ENCODE measurements around the gene MIEF1.
A peak's percentile ranks its signal among the peaks of the same experiment; 100 is the strongest.

The MIEF1 gene

DNA sequence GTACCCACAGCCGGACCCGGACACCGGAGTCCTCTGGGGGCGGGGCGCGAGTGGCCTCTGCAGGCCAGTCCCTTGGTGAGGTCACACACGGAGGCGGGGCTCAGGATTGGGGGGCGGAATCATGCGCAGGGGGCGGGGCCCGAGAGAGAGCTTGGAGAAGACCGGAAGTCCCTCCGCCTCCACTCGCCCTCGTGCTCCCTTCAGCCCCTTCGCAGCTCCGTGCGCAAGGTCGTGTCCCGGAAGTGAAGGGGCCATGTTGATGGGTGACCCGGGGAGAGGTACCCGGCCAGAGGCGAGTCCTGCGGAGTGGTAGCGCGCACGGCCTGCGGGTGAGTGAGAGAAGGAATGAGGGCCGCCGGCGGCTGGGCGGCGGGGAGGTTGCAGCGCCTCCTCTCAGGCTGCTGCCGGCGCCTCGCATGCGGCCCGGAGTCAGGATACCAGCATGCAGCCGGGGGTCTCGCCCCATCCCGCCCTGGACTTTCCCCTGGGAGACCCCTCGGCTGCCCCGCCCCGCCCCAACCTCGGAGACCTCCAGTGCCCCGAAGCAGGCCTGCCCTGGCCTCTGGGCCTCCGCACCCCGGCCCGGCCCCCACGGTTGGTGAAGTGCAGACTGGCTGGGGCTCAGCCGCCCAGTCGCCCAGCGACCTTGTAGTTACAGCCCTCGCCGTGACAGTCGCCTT lies at the start of gene MIEF1:
Gene MIEF1 (plus strand): TSS at position 182 of the 680 bp plus-strand sequence. CDS start 9,005 bp downstream, outside the sequence.
- DNase-seq: peak; percentile 94 to 95

- no peak for DNase-seq
Measured at GRCh38 chr22:39452740-39453040, 49.4 kb upstream of the MIEF1 start.

DNA sequence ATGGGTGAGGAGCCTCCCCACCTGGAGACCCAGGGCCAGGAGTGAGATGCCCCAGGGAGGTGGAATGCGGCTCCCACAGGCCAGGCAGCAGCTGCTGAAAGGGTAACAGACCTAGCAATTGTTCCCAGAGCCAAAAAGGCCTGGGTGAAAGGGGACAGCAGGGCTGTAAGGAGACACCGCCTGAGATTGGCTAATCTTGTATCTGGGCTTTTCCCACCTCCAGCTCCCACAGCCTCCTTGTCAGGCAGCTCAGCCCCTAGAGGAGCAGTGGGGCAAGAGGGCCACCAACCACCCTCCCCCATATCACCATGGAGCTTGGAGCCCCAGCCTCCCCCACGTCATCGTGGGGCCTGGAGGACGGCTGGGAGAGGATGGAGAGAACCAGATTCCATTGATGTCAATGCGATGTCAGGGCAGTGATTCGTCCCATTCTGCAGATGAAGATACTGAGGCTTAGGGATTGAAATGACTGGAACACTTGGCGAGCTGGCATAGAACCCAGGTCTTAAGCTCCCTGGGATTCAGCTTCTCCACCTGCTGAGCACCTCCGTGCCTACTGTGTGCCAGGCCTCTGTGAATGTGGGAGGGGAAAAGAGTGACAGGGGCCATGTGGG lies 48.2 kb upstream of the MIEF1 start:
- no peak for DNase-seq

GRCh38 chr22:39454385-39454871 lies 47.7 kb upstream of the MIEF1 start:
- no peak for DNase-seq

DNA sequence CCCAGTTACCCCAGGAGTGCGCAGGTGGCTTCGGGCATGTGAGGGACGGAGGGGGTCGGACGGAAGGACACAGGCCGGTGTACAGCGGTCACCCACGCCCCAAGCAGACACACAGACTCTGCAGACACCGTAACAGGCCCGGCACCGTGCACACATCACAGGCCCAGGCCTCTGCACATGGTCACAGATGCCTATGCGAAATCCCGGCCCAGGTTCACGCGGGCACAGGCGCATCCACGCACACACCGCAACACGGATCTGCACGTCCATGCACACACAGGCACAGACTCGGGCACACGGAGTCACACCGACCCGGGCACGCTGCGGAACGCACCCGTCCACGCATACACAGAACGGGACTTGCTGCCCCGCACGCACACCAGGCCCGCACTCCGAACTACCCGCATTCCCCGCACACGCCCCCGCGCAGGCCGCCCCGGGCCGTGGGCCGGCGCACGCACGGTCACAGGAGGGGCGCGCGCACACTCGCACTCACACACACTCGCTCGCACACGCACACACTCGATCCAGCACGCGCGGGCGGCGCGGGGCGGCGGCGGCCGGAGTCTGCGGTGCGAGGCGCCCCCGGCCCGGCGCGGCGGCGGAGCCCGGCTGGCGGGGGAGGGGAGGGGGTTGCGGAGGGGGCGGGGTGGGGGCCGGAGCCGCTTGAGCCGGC lies 45.4 kb upstream of the MIEF1 start, which contains the start of gene MGAT3:
Gene MGAT3 (plus strand): TSS at position 491 of the 676 bp plus-strand sequence. CDS start 30,336 bp downstream, outside the sequence.
- DNase-seq: peak in 1 of 2 experiments; percentile 21

DNA sequence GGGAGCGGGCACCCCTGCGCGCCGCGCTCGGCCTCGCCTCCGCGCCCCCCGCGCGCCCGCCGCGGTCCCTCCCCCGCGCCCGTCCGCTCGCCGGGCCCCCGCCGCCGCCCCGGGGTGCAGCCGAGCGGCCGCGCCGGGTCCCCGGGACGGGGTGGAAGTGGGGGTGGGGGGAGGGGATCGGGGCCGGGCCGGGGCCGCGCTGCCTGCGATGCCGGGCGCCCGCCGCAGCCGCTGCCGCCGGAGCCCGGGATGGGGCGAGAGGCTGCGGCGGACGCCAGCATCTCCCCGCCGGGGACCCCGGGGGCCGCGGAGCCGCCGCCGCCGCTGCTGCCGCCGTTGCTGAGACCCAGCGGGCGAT lies 44.9 kb upstream of the MIEF1 start:
- no peak for DNase-seq

DNA sequence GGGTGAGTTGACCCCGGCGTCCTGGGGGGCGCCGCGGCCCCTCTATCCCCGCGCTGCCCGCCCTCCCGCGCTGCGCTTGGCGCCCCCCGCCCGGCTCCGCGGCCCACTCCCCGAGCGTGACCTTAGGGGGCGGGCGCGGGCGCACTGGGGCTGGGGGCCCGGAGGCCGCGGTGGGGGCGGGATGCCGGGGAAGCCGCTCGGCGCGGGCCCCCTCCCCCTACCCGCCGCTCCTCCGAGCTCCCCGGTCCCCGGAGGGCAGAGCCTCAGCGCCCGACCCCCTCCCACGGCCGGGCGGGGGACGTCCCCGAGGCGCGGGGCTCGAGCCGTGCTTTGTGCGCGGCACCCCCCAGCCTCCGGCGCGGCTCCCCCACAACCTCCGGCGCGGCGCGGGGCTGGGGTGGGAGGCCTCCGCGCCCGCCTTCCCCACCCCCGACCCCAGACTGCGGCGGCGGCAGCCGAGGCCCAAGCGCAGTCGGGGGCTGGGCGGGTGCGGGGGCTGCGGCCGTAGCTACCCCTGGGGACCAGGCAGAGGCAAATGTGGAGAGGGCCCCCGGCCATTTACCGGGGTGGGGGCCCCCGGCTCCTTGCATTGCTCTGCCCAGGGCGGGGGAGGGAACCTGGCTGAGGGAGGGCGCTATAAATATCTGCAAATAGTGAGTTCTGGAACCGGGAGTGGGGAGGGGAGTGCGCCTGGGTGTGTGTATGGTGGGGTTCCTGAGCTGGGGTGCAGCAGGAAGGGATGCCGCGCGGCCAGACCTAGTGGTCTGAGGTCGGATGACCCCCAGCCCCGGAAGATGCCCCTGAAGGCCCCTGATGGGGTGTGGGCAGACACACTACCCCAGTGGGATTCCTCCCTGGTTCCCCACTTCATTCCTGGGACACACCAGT lies 44.3 kb upstream of the MIEF1 start:
- DNase-seq: no peak

- DNase-seq: no peak
Measured at GRCh38 chr22:39458444-39459083, 43.5 kb upstream of the MIEF1 start.

GRCh38 chr22:39459681-39460080 lies 42.4 kb upstream of the MIEF1 start:
- no peak for DNase-seq

- DNase-seq: no peak
Measured at GRCh38 chr22:39462443-39463221, 39.5 kb upstream of the MIEF1 start.

- DNase-seq: no peak
Measured at GRCh38 chr22:39463277-39463676, 38.8 kb upstream of the MIEF1 start.

GRCh38 chr22:39463931-39464390 lies 38.1 kb upstream of the MIEF1 start:
- no peak for DNase-seq

DNA sequence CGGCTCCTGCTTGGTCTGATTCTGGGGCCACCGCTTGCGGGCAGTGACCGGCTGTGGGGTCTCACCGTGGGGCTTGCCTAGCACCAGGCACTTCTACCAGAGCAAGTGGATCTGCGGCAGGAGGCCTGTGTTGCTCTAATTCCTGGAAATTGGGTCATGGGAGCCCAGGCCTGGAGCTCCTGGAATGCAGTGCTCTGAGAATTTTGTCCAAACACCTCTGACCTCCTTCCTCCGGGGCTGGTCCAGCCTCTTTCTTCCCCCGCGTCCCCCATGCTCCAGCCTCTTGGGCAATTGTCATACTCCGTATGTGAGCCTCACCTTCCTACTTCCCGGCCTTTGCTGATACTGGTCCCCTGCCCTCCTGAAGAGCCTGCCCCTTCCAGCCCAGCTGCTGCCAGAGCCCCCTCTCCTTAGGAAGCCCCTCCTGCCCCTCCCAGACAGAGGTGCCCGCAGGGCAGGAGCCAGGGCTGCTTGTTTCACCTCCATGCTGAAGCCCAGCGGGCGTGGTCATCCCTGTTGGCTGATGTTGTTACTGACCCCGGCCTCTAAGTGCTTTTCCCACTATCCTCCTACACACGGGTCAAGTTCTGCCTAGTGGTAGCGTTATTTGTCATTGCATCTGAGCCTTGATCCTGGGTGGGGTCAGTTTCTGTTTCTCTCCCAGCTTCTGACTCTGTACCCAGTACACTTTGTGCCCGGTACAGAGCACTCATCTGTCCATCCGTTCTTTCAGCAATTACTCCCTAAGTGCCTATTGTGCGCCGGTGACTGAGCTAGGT lies 35.7 kb upstream of the MIEF1 start:
- DNase-seq: no peak

DNA sequence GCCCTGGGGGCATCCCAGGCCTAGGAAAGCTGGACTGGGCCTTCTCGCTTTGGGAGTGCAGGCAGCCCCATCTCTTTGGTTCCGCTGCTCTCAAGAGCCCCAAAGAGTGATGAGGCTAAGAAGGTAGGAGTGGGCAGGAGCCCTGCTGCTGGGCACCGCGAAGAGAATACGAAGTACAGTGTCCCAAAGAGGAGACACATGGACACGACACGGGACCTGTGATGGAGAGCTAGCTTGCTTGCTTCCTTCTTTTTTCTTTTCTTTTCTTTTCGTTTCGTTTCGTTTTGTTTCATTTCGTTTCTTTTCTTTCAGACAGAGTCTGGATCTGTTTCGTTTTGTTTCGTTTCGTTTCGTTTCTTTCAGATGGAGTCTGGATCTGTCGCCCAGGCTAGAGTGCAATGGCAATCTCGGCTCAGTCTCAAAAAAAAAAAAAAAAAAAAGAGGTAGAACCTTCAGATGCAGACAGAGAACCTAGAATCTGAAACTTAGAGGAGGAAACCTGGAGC lies 34.6 kb upstream of the MIEF1 start:
- no peak for DNase-seq

DNA sequence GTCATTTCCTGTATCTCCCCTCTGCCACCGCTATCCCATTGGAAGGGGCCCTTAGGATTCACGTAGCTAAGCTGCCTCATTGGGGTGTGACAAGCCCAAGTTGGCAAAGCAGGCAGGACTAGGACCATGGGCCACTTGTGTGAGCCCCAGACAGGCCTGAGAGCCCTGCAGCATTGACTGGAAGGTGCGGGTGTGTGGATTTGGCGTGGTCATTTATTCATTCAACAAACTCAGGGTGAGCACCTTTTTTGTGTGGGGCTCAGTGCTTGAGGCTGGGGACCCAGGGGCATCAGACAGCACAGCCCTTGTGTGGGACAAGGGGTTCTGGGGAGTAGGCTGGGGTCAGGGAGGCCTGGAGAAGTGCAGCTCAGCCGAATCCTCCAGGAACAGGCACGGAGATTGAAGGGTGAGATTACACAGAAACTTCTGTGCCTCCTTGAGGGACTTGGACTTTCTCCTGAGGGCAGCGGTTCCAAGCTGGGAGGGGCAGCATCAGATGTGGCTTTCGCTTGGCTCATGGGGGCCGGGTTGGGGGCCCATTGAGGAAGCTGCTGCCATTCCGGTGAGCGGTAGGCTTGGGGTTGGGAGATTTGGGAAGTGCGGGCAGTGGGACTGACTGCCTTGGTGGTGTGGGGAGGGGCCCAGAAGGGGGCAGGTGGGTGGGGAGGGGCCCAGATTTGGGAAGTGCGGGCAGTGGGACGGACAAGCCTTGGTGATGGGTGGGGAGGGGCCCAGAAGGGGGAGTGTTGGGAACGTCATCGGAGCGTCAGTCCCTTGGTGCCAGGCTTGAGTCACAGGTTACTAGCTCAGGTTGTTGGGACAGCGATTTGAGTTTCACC lies 33.4 kb upstream of the MIEF1 start:
- DNase-seq: no peak

- no peak for DNase-seq
Measured at GRCh38 chr22:39469326-39469680, 32.8 kb upstream of the MIEF1 start.

- no peak for DNase-seq
Measured at GRCh38 chr22:39469681-39470450, 32.2 kb upstream of the MIEF1 start.

GRCh38 chr22:39470451-39471291 lies 31.4 kb upstream of the MIEF1 start:
- DNase-seq: no peak
